Parietal lobe (tissue), 2 donors: ENCODE measurements around the gene RBFOX1. TPM values are rescaled to one million over a fixed set of nuclear protein-coding genes. Genes with fewer than 3 reads are reported as not detected.

Source experiments
- small RNA-seq: library from RNA; depleted of rRNA; stranded (forward); fragments of <200 nt; gene quantifications from one replicate; pipeline ENCODE3, GENCODE V24; 2014; ENCODE audit warnings: low replicate concordance
- total RNA-seq: library from RNA; depleted of rRNA; stranded (reverse); fragments of >200 nt; gene quantifications from one replicate; pipeline ENCODE4 v1.2.3, GENCODE V29; 2014

Gene RBFOX1
- 198 TPM for total RNA-seq

GRCh38 chr16:7332611-7333010, at the start of gene RBFOX1:
Gene RBFOX1, plus strand, starts transcription at chr16:7332845.

Small RNAs within 50 kb of the gene (small RNA-seq; reads per million reads assigned to genes)
- gene RF00537 = not detected
- gene RF00561 = not detected
